Type B pancreatic cell (in vitro differentiated cells): ENCODE measurements around the gene TCF7L1. TPM values are rescaled to one million over a fixed set of nuclear protein-coding genes. Genes with fewer than 3 reads are reported as not detected.

Experiments
- DNase-seq: peaks from one replicate; pipeline ENCODE4 v3.0.0; 2021; ENCODE audit warnings: mixed read lengths; ENCODE audit not compliant: unreplicated experiment; ENCODE audit errors: extremely low spot score
- H3K27ac Mint-ChIP-seq: 2 replicates; pipeline ENCODE4 v1.8.0; 2021; ENCODE audit warnings: mild to moderate bottlenecking, mixed read lengths
- H3K27me3 Mint-ChIP-seq: 2 replicates; pipeline ENCODE4 v1.8.0; 2021; ENCODE audit warnings: mixed read lengths
- H3K36me3 Mint-ChIP-seq: 2 replicates; pipeline ENCODE4 v1.8.0; 2021; ENCODE audit warnings: mixed read lengths
- H3K4me1 Mint-ChIP-seq: one replicate; pipeline ENCODE4 v1.8.0; 2021; ENCODE audit warnings: mixed read lengths; ENCODE audit not compliant: unreplicated experiment
- H3K4me3 Mint-ChIP-seq: 2 replicates; pipeline ENCODE4 v1.8.0; 2021; ENCODE audit warnings: mild to moderate bottlenecking, mixed read lengths
- H3K9me3 Mint-ChIP-seq: 2 replicates; pipeline ENCODE4 v1.8.0; 2021; ENCODE audit warnings: mixed read lengths
- CTCF ChIP-seq: fragments of 200-600 bp; sonication (generic); conservative IDR thresholded peaks from 2 replicates; pipeline ENCODE4 v1.5.0; 2021; ENCODE audit warnings: antibody characterized with exemption, mild to moderate bottlenecking
- total RNA-seq: library from RNA; stranded (reverse); gene quantifications from 2 replicates; pipeline ENCODE4 v1.2.1, GENCODE V29; 2021; ENCODE audit warnings: low replicate concordance

Gene TCF7L1
- total RNA-seq, 1 donor from 2014 or later, result 32.4 TPM

GRCh38 chr2:85266146-85267041 is 133.2 kb downstream of the TCF7L1 start:
- no peak for DNase-seq
- peaks cover 37% of the 10 kb centered on the region for H3K4me1 Mint-ChIP-seq

GRCh38 chr2:85269959-85270358 is 136.8 kb downstream of the TCF7L1 start:
- TF ChIP-seq CTCF, result no peak
- Mint-ChIP-seq H3K36me3 (no peaks in the 10 kb centered on the region), H3K27me3 (no peaks in the 10 kb centered on the region), H3K27ac (no peak overlapping the region), H3K4me1 (peaks cover 34% of the 10 kb centered on the region), H3K9me3 (no peaks in the 10 kb centered on the region), H3K4me3 (no peak overlapping the region)
- no peak for DNase-seq

More at GRCh38 chr2:85266146-85267041, 133.2 kb downstream of the TCF7L1 start:
- H3K9me3 Mint-ChIP-seq, result no peaks in the 10 kb centered on the region
- TF ChIP-seq CTCF, result peak; percentile 92
- no peaks in the 10 kb centered on the region for H3K27me3 Mint-ChIP-seq
- no peak overlapping the region for H3K4me3 Mint-ChIP-seq
- H3K27ac Mint-ChIP-seq, result no peak overlapping the region
- H3K36me3 Mint-ChIP-seq, result peaks cover 18% of the 10 kb centered on the region

GRCh38 chr2:85272357-85272756 is 139.2 kb downstream of the TCF7L1 start:
- Mint-ChIP-seq H3K9me3 (no peaks in the 10 kb centered on the region), H3K27ac (peak overlapping the region; percentile 50), H3K4me3 (no peak overlapping the region), H3K36me3 (no peaks in the 10 kb centered on the region), H3K4me1 (peaks cover 46% of the 10 kb centered on the region), H3K27me3 (no peaks in the 10 kb centered on the region)
- DNase-seq, result no peak
- TF ChIP-seq CTCF, result no peak

- Mint-ChIP-seq H3K27me3 (no peaks in the 10 kb centered on the region), H3K27ac (peak overlapping the region; percentile 26), H3K9me3 (no peaks in the 10 kb centered on the region), H3K4me1 (peaks cover 59% of the 10 kb centered on the region), H3K4me3 (no peak overlapping the region), H3K36me3 (no peaks in the 10 kb centered on the region)
- no peak for DNase-seq
- TF ChIP-seq CTCF, result no peak
Observed at GRCh38 chr2:85273738-85274731, 140.8 kb downstream of the TCF7L1 start.

- H3K4me1 Mint-ChIP-seq, result peaks cover 56% of the 10 kb centered on the region
- no peaks in the 10 kb centered on the region for H3K9me3 Mint-ChIP-seq
- H3K36me3 Mint-ChIP-seq, result no peaks in the 10 kb centered on the region
- no peak for TF ChIP-seq CTCF
- H3K27ac Mint-ChIP-seq, result peak overlapping the region; percentile 66
- H3K4me3 Mint-ChIP-seq, result no peak overlapping the region
- no peaks in the 10 kb centered on the region for H3K27me3 Mint-ChIP-seq
- DNase-seq, result no peak
Observed at GRCh38 chr2:85275984-85276540, 142.9 kb downstream of the TCF7L1 start.
